Measurements from ENCODE around the gene ACOD1. TPM values are rescaled to one million over a fixed set of nuclear protein-coding genes. Genes with fewer than 3 reads are reported as not detected.

The ACOD1 gene
- total RNA-seq, 1 experiment from 2014 or later = not detected

DNA sequence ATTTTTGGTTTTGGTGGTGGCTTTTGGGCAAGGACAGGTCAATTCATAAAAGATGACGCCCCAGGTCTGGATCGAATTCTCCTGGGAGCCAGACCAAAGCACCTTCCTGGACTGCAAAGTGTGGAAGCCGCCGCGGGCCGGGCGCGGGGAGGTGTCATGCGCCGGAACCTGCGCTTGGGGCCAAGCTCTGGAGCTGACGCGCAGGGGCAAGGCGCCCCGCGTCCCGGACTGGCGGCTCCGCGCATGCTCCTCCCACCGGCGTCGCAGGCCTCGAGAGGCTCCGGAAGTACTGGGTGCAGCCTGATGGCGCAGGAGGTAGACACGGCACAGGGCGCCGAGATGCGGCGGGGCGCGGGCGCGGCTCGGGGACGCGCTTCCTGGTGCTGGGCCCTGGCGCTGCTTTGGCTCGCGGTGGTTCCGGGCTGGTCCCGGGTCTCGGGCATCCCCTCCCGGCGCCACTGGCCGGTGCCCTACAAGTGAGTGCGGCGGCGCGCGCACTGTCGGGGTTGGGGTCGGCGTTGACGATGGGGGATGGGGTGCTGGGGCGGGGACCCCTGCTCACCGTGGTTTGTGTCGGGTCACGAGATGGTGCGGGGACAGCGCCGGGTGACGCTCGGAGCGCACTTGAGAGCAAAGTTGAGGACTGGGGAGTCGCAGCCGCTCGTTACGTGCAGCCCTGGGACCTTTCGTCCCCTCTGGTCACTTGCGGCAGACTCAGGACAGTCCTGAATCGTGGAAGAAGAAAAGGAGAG lies 43.7 kb downstream of the ACOD1 start, which contains the start of gene CLN5:
CLN5 (plus strand) TSS at position 286 of the 752 bp plus-strand sequence; CDS start at position 304, 18 bp downstream.
- peak; percentile 93 for DNase-seq
- peak within 1 kb of the TSS; percentile 72 for H3K4me3 ChIP-seq (ENCODE audit: insufficient read depth, low read depth, low read length)
- H3K27me3 ChIP-seq (ENCODE audit: control insufficient read depth, insufficient read depth, low read length) = no peaks in the 10 kb centered on the region
- no peaks in the 10 kb centered on the region for H3K36me3 ChIP-seq (replicated peaks; ENCODE audit: control insufficient read depth, insufficient read depth, low read length)

GRCh38 chr13:76992548-76993001 lies 44.3 kb downstream of the ACOD1 start:
- Histone ChIP-seq H3K36me3 (replicated peaks; ENCODE audit: control insufficient read depth, insufficient read depth, low read length) (no peaks in the 10 kb centered on the region), H3K27me3 (ENCODE audit: control insufficient read depth, insufficient read depth, low read length) (no peaks in the 10 kb centered on the region), H3K4me3 (ENCODE audit: insufficient read depth, low read depth, low read length) (peak overlapping the region; percentile 72)
- peak; percentile 25 for DNase-seq

GRCh38 chr13:76993021-76993420 lies 44.7 kb downstream of the ACOD1 start:
- peak overlapping the region; percentile 72 for H3K4me3 ChIP-seq (ENCODE audit: insufficient read depth, low read depth, low read length)
- no peaks in the 10 kb centered on the region for H3K27me3 ChIP-seq (ENCODE audit: control insufficient read depth, insufficient read depth, low read length)
- no peak for DNase-seq
- no peaks in the 10 kb centered on the region for H3K36me3 ChIP-seq (replicated peaks; ENCODE audit: control insufficient read depth, insufficient read depth, low read length)

DNA sequence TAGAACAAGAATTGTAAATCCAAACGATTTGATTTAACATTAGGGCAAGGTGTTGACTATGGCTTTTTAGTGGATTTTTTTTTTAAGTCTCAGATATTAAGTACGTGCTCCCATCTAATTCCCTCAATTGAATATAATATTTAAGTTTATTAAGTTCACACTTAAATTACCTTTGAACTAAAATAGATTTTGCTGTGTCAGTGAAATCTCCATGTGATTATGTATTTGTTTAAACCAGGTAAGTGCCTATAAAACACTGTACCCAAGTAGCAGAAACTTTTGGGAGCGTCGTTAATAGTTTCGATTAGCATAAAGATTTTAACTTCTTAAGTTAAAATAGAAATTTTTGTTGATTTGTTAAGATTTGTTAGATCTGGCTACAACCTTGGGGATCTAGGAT lies 45.2 kb downstream of the ACOD1 start:
- DNase-seq = no peak
- Histone ChIP-seq H3K27me3 (ENCODE audit: control insufficient read depth, insufficient read depth, low read length) (no peaks in the 10 kb centered on the region), H3K36me3 (replicated peaks; ENCODE audit: control insufficient read depth, insufficient read depth, low read length) (no peaks in the 10 kb centered on the region), H3K4me3 (ENCODE audit: insufficient read depth, low read depth, low read length) (no peak overlapping the region)

GRCh38 chr13:76994281-76994680 lies 46.0 kb downstream of the ACOD1 start:
- H3K36me3 ChIP-seq (replicated peaks; ENCODE audit: control insufficient read depth, insufficient read depth, low read length) = no peaks in the 10 kb centered on the region
- no peak overlapping the region for H3K4me3 ChIP-seq (ENCODE audit: insufficient read depth, low read depth, low read length)
- no peaks in the 10 kb centered on the region for H3K27me3 ChIP-seq (ENCODE audit: control insufficient read depth, insufficient read depth, low read length)
- DNase-seq = no peak

DNA sequence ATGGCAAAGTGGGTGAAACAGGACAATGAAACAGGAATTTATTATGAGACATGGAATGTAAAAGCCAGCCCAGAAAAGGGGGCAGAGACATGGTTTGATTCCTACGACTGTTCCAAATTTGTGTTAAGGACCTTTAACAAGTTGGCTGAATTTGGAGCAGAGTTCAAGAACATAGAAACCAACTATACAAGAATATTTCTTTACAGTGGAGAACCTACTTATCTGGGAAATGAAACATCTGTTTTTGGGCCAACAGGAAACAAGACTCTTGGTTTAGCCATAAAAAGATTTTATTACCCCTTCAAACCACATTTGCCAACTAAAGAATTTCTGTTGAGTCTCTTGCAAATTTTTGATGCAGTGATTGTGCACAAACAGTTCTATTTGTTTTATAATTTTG lies 52.2 kb downstream of the ACOD1 start:
- no peak for DNase-seq
- Histone ChIP-seq H3K4me3 (ENCODE audit: insufficient read depth, low read depth, low read length) (no peak overlapping the region), H3K27me3 (ENCODE audit: control insufficient read depth, insufficient read depth, low read length) (no peaks in the 10 kb centered on the region), H3K36me3 (replicated peaks; ENCODE audit: control insufficient read depth, insufficient read depth, low read length) (no peaks in the 10 kb centered on the region)

DNA sequence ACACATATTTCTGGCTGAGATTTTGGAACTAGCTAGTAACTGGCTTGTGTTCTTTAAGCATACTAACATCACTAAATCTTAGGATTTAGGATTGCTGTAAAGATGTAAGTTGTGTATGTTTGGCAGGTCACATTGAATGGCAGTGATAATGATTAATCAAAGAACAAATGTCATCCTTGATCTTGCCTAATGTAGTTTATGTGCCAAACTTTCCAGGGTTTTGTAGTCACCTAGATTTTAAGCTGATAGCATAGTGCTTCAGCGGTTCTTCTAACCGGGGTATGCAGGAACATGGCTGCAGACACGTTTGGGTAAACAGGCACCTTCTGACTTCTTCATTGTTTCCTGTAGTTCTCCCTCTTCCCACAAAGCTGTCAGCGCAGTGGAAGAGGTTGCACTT lies 53.2 kb downstream of the ACOD1 start:
- no peaks in the 10 kb centered on the region for H3K27me3 ChIP-seq (ENCODE audit: control insufficient read depth, insufficient read depth, low read length)
- H3K36me3 ChIP-seq (replicated peaks; ENCODE audit: control insufficient read depth, insufficient read depth, low read length) = no peaks in the 10 kb centered on the region
- H3K4me3 ChIP-seq (ENCODE audit: insufficient read depth, low read depth, low read length) = no peak overlapping the region
- DNase-seq = no peak

DNA sequence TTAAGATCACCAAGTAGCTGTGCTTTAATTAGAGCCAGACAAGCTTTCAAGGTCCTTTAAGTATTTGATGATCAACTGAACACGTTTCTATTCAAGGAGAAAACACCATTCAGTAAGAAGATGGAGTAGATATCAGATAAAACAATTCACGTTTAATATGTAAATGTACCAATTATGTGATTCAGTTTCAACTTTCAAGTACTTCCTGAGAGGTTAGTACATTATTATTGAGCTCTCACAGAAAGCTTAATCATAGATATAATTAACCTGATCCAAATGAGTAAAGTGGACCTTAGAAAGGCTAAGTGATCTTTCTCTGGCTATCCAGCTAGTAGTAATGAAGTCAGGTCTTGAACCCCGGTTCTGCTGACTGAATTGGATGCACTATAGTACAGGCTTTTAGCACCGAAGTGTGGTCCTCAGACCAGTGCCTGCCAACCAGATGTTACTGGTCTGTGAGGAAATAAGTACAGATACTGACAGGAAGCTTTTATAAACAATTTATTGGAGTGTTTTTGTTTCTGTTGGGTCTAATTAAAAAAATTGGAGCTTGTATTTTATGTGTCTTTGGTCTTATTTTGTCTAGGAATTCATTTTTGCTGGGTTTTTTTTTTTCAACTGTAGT lies 53.8 kb downstream of the ACOD1 start:
- H3K36me3 ChIP-seq (replicated peaks; ENCODE audit: control insufficient read depth, insufficient read depth, low read length) = no peaks in the 10 kb centered on the region; the same call in 1 of the 2 replicates

GRCh38 chr13:77002590-77003190 lies 54.4 kb downstream of the ACOD1 start:
- H3K36me3 ChIP-seq (replicated peaks; ENCODE audit: control insufficient read depth, insufficient read depth, low read length) = peaks cover 1% of the 10 kb centered on the region; the same call in 1 of the 2 replicates
- no peak overlapping the region for H3K4me3 ChIP-seq (ENCODE audit: insufficient read depth, low read depth, low read length)
- no peaks in the 10 kb centered on the region for H3K27me3 ChIP-seq (ENCODE audit: control insufficient read depth, insufficient read depth, low read length)
- peak; percentile 14 for DNase-seq

More for the DNA sequence above, 53.8 kb downstream of the ACOD1 start:
- Histone ChIP-seq H3K4me3 (ENCODE audit: insufficient read depth, low read depth, low read length) (no peak overlapping the region), H3K27me3 (ENCODE audit: control insufficient read depth, insufficient read depth, low read length) (no peaks in the 10 kb centered on the region)
- no peak for DNase-seq

Other genes starting within 250 kb of the ACOD1 start
- gene KCTD12, start 62.1 kb upstream of the ACOD1 start, total RNA-seq (2014; rRNA removed; shearing (Covaris generic)) = 3.5 and 4.2 TPM in 2 replicates
- 7.8 and 8.8 TPM in 2 replicates for gene CLN5, start 43.6 kb downstream of the ACOD1 start, total RNA-seq (2014; rRNA removed; shearing (Covaris generic))
- 13.8 and 15.5 TPM in 2 replicates for gene FBXL3, start 78.6 kb downstream of the ACOD1 start, total RNA-seq (2014; rRNA removed; shearing (Covaris generic))